HEK293 (cell line): Measurements from ENCODE around the gene TTC6.

Source experiments
- CTCF ChIA-PET: fragments of 350-600 bp; formaldehyde crosslinking; extraction: SDS; loops from one replicate; lab custom pipeline; 2021; ENCODE audit warnings: antibody characterized with exemption; lab: Yijun Ruan, JAX
- POLR2A ChIA-PET: fragments of 300-600 bp; formaldehyde crosslinking; extraction: SDS; loops from one replicate; lab custom pipeline; 2020; ENCODE audit warnings: antibody characterized with exemption, inconsistent platforms; lab: Yijun Ruan, JAX
- H3K27ac ChIP-seq: fragments of 200-500 bp; sonication (Bioruptor generic); 2 replicates; pipeline ENCODE4 v1.5.1; 2014; ENCODE audit warnings: low read depth, low read length, control low read depth, inconsistent platforms; ENCODE audit errors: extremely low read depth
- H3K36me3 ChIP-seq, 2 experiments: fragments of 200-500 bp in 1 of 2; sonication (Bioruptor generic) in 1 of 2; 1 replicate in 1 of 2; 2 replicates in 1 of 2; pipeline ENCODE4 v1.5.1; 2014 to 2017; ENCODE audit warnings: inconsistent platforms in 2 of 2, low read length in 2 of 2; ENCODE audit not compliant: control insufficient read depth in 2 of 2, insufficient read depth in 1 of 2
- H3K4me1 ChIP-seq: fragments of 200-500 bp; sonication (Bioruptor generic); 2 replicates; pipeline ENCODE4 v1.5.1; 2014; ENCODE audit warnings: mild to moderate bottlenecking, low read length, inconsistent platforms; ENCODE audit not compliant: control insufficient read depth, insufficient read depth
- H3K4me3 ChIP-seq: 2 replicates; pipeline ENCODE4 v1.5.1; 2011; ENCODE audit warnings: low read depth, mild to moderate bottlenecking, control low read depth, low read length, moderate library complexity
- H3K9me3 ChIP-seq: fragments of 200-500 bp; sonication (Bioruptor generic); 2 replicates; pipeline ENCODE4 v1.5.1; 2014; ENCODE audit warnings: low read depth, low read length, inconsistent platforms; ENCODE audit not compliant: control insufficient read depth, insufficient read depth
- BCL11B ChIP-seq: fragments of 450-650 bp; formaldehyde crosslinking; IDR thresholded peaks from 2 replicates; pipeline ENCODE4 v1.5.1; 2016; ENCODE audit warnings: low read depth, missing biosample characterization, missing genetic modification characterization
- CTCF ChIP-seq: fragments of 450-650 bp; formaldehyde crosslinking; IDR thresholded peaks from 2 replicates; pipeline ENCODE4 v1.5.1; 2016; ENCODE audit warnings: missing biosample characterization, missing genetic modification characterization
- EGR2 ChIP-seq: fragments of 450-650 bp; formaldehyde crosslinking; IDR thresholded peaks from 2 replicates; pipeline ENCODE4 v1.5.1; 2016; ENCODE audit warnings: low read depth, missing biosample characterization, missing genetic modification characterization
- KLF1 ChIP-seq: fragments of 450-650 bp; formaldehyde crosslinking; IDR thresholded peaks from 2 replicates; pipeline ENCODE4 v1.5.1; 2016; ENCODE audit warnings: missing biosample characterization, missing genetic modification characterization
- KLF16 ChIP-seq: fragments of 450-650 bp; formaldehyde crosslinking; IDR thresholded peaks from 2 replicates; pipeline ENCODE4 v1.5.1; 2017; ENCODE audit warnings: missing biosample characterization, missing genetic modification characterization
- KLF8 ChIP-seq: fragments of 450-650 bp; formaldehyde crosslinking; IDR thresholded peaks from 2 replicates; pipeline ENCODE4 v1.5.1; 2016; ENCODE audit warnings: missing biosample characterization, missing genetic modification characterization
- KLF9 ChIP-seq: fragments of 450-650 bp; formaldehyde crosslinking; IDR thresholded peaks from 2 replicates; pipeline ENCODE4 v1.5.1; 2016; ENCODE audit warnings: missing biosample characterization, missing genetic modification characterization, low read depth
- MZF1 ChIP-seq: fragments of 450-650 bp; formaldehyde crosslinking; IDR thresholded peaks from 2 replicates; pipeline ENCODE4 v1.5.1; 2017; ENCODE audit warnings: missing biosample characterization, missing genetic modification characterization, borderline replicate concordance
- PRDM10 ChIP-seq: fragments of 450-650 bp; formaldehyde crosslinking; IDR thresholded peaks from 2 replicates; pipeline ENCODE4 v1.5.1; 2016; ENCODE audit warnings: missing biosample characterization, missing genetic modification characterization
- PRDM2 ChIP-seq: fragments of 450-650 bp; formaldehyde crosslinking; IDR thresholded peaks from 2 replicates; pipeline ENCODE4 v1.5.1; 2016; ENCODE audit warnings: missing biosample characterization, missing genetic modification characterization, borderline replicate concordance
- SP2 ChIP-seq: fragments of 450-650 bp; formaldehyde crosslinking; IDR thresholded peaks from 2 replicates; pipeline ENCODE4 v1.5.1; 2016; ENCODE audit warnings: missing biosample characterization, missing genetic modification characterization
- SP3 ChIP-seq: fragments of 450-650 bp; formaldehyde crosslinking; IDR thresholded peaks from 2 replicates; pipeline ENCODE4 v1.5.1; 2016; ENCODE audit warnings: missing biosample characterization, missing genetic modification characterization
- ZBTB8A ChIP-seq: fragments of 450-650 bp; formaldehyde crosslinking; IDR thresholded peaks from 2 replicates; pipeline ENCODE4 v1.5.1; 2016; ENCODE audit warnings: missing biosample characterization, missing genetic modification characterization
- ZNF121 ChIP-seq: fragments of 450-650 bp; formaldehyde crosslinking; IDR thresholded peaks from 2 replicates; pipeline ENCODE4 v1.5.1; 2016; ENCODE audit warnings: missing biosample characterization, missing genetic modification characterization
- ZNF157 ChIP-seq: fragments of 450-650 bp; formaldehyde crosslinking; IDR thresholded peaks from 2 replicates; pipeline ENCODE4 v1.5.1; 2016; ENCODE audit warnings: missing biosample characterization, missing genetic modification characterization
- ZNF341 ChIP-seq: fragments of 450-650 bp; formaldehyde crosslinking; IDR thresholded peaks from 2 replicates; pipeline ENCODE4; 2016; ENCODE audit warnings: low read depth, missing biosample characterization, missing genetic modification characterization
- ZNF37A ChIP-seq: fragments of 450-650 bp; IDR thresholded peaks from 2 replicates; pipeline ENCODE4 v1.5.1; 2018; ENCODE audit warnings: missing biosample characterization, missing genetic modification characterization
- ZNF544 ChIP-seq: fragments of 450-650 bp; formaldehyde crosslinking; IDR thresholded peaks from 2 replicates; pipeline ENCODE4 v1.5.0; 2017; ENCODE audit warnings: missing biosample characterization, missing genetic modification characterization
- ZNF571 ChIP-seq: fragments of 450-650 bp; formaldehyde crosslinking; IDR thresholded peaks from 2 replicates; pipeline ENCODE4 v1.5.0; 2017; ENCODE audit warnings: missing biosample characterization, missing genetic modification characterization
- ZNF830 ChIP-seq: fragments of 450-650 bp; IDR thresholded peaks from 2 replicates; pipeline ENCODE4 v1.5.0; 2018; ENCODE audit warnings: missing biosample characterization, missing genetic modification characterization, low read depth, mild to moderate bottlenecking, moderate library complexity
- ZNF837 ChIP-seq: fragments of 450-650 bp; formaldehyde crosslinking; IDR thresholded peaks from 2 replicates; pipeline ENCODE4 v1.5.1; 2016; ENCODE audit warnings: missing biosample characterization, missing genetic modification characterization
- ZSCAN30 ChIP-seq: fragments of 450-650 bp; IDR thresholded peaks from 2 replicates; pipeline ENCODE4 v1.5.1; 2018; ENCODE audit warnings: missing biosample characterization, mild to moderate bottlenecking, missing genetic modification characterization, moderate library complexity
- ZSCAN5A ChIP-seq: fragments of 450-650 bp; formaldehyde crosslinking; IDR thresholded peaks from 2 replicates; pipeline ENCODE4 v1.5.1; 2016; ENCODE audit warnings: missing biosample characterization, missing genetic modification characterization

Gene TTC6

GRCh38 chr14:37591941-37592481 is 3.4 kb upstream of the TTC6 start (continued):
- no peak for TF ChIP-seq PRDM2 (tag by site-specific recombination)
- no peak for TF ChIP-seq ZNF837 (tag by site-specific recombination)
- no peak for TF ChIP-seq KLF1
- TF ChIP-seq MZF1 (tag by site-specific recombination) = no peak
- TF ChIP-seq ZNF571 = no peak
- no peak for TF ChIP-seq KLF8
- no peak for TF ChIP-seq KLF9
- TF ChIP-seq EGR2 (tag by site-specific recombination) = 0 out of 2 replicates have a peak, but pooled peaks have one; percentile 35
- no peak for TF ChIP-seq ZNF544 (tag by site-specific recombination)

DNA sequence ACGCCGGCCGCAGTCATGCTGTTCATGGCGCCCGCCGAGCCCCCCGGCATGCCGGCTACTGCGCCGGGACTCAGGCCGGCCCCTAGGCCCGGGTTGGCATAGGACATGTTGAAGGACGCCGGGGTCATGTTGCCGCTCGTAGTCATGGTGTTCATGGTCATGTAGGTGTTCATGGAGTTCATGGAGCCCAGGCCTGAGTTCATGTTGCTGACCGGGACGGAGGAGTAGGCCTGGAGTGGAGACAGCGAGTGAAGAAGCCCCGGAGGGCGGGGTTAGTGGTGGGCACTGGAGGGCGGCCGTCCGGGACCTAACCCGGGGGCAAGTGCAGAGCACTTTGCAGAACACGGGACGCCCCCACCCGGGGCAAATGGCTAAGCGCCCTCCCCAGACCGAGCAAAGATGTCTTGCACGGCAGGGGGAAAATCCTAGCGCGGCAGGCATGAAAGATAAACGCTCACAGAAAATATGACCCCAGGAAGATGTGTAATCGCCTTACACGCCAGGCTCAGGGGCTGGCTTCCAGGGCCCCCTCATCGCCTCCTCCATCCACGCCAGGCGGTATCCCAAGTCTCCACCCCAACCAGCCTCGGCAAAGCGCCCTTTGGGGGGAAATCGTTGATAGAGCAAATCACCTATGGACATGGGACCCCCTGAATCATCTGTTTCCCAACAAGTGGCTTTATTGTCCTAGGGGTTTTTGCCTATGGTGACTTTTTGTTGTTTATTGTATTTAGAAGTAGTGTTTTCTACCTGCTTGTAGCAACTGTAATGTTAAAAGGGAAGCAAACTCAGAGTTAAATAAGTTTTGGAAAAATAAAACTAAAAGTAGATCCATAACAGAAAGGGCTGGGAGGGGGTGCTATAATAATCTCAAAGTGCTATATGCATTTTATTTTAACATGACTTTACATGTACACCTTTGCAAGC is 2.7 kb upstream of the TTC6 start:
- H3K4me3 ChIP-seq = peak overlapping the region; percentile 75
- H3K9me3 ChIP-seq = no peaks in the 10 kb centered on the region
- H3K36me3 ChIP-seq = peaks cover 0 to 15% of the 10 kb centered on the region in 2 experiments; a peak in 1 of 3 replicates
- peak overlapping the region; percentile 99 for H3K27ac ChIP-seq
- H3K4me1 ChIP-seq = peaks cover 3% of the 10 kb centered on the region; the same call in 1 of the 2 replicates
- CTCF ChIA-PET = interaction anchor here (0.6 to 2.8 kb wide), 9 partner anchors 13 to 391 kb away, joined by 3 to 15 read pairs (median 3); no protein-coding TSS in a partner anchor
- POLR2A ChIA-PET = interaction anchor here (0.6 kb wide), 1 partner anchor 9 kb away, joined by 5 read pairs; no protein-coding TSS in a partner anchor
- TF ChIP-seq ZNF157 (tag by site-specific recombination) (no peak), ZNF341 (tag by site-specific recombination) (peak; percentile 87), ZSCAN30 (tag by site-specific recombination) (no peak; the same call in 1 of the 2 replicates), BCL11B (tag by site-specific recombination) (no peak), SP2 (tag by site-specific recombination) (peak; percentile 52), PRDM10 (tag by site-specific recombination) (peak; percentile 93), SP3 (0 out of 2 replicates have a peak, but pooled peaks have one; percentile 35), KLF16 (tag by site-specific recombination) (0 out of 2 replicates have a peak, but pooled peaks have one; percentile 25), ZBTB8A (tag by site-specific recombination) (peak; percentile 72), ZSCAN5A (no peak), CTCF (tag by site-specific recombination) (peak; percentile 34; the same call in 1 of the 2 replicates), ZNF830 (tag by site-specific recombination) (no peak), ZNF121 (no peak), ZNF37A (no peak)
